ENCODE data around the gene ZBTB44. TPM values are rescaled to one million over a fixed set of nuclear protein-coding genes. Genes with fewer than 3 reads are reported as not detected.

The ZBTB44 gene
- total RNA-seq, 1 donor from 2014 or later = 43.6 TPM

DNA sequence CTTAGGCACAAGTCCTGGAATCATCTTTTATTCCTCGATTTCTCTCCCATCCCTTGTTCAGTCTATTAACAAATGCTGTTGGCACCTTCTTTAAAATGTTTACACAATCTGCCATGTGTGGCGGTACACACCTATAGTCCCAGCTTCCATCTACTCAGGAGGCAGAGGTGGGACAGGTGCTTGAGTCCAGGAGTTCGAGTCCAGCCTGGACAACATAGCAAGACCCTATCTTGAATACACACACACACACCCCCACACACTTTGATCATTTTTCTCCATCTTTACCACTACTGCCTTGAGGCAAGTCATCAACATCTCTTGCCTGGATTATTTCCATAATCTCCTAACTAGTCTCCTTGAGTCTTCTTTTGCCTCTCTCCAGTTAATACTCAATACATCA, 13.7 kb upstream of the ZBTB44 start:
- Histone ChIP-seq H3K9ac (no peak overlapping the region), H3K36me3 (no peaks in the 10 kb centered on the region), H3K9me3 (ENCODE audit: low read depth) (no peaks in the 10 kb centered on the region), H3K79me2 (ENCODE audit: low read depth) (no peaks in the 10 kb centered on the region), H3K4me2 (no peak overlapping the region), H2AFZ (replicated peaks) (no peak overlapping the region), H3K4me1 (no peaks in the 10 kb centered on the region), H4K20me1 (ENCODE audit: low read depth) (no peaks in the 10 kb centered on the region), H3K4me3 (no peak overlapping the region), H3K27ac (no peak overlapping the region), H3K27me3 (no peaks in the 10 kb centered on the region), H3F3A (ENCODE audit: low read depth) (no peaks in the 10 kb centered on the region)
- TF ChIP-seq EZH2phosphoT487 (IDR thresholded peaks at IDR 0.05) = no peak
- no peak for TF ChIP-seq EZH2 (IDR thresholded peaks at IDR 0.05)
- TF ChIP-seq CTCF (IDR thresholded peaks at IDR 0.05) = no peak
- Mint-ChIP-seq H3K36me3 (no peaks in the 10 kb centered on the region), H3K4me1 (no peaks in the 10 kb centered on the region), H3K27me3 (ENCODE audit: insufficient read depth, low read depth) (no peaks in the 10 kb centered on the region), H3K9me3 (no peaks in the 10 kb centered on the region), H3K27ac (no peak overlapping the region), H3K4me3 (no peak overlapping the region)
- no peak for DNase-seq (ENCODE audit: low spot score)

- no peak overlapping the region for H3K4me3 ChIP-seq
- Mint-ChIP-seq H3K36me3 (no peaks in the 10 kb centered on the region), H3K4me1 (no peaks in the 10 kb centered on the region), H3K4me3 (no peak overlapping the region), H3K27ac (no peak overlapping the region), H3K9me3 (no peaks in the 10 kb centered on the region), H3K27me3 (ENCODE audit: insufficient read depth, low read depth) (no peaks in the 10 kb centered on the region)
- H3F3A ChIP-seq (ENCODE audit: low read depth) = no peaks in the 10 kb centered on the region
- no peaks in the 10 kb centered on the region for H3K27me3 ChIP-seq
- H4K20me1 ChIP-seq (ENCODE audit: low read depth) = no peaks in the 10 kb centered on the region
- H2AFZ ChIP-seq (replicated peaks) = no peak overlapping the region
- H3K9ac ChIP-seq = no peak overlapping the region
- no peaks in the 10 kb centered on the region for H3K36me3 ChIP-seq
- no peaks in the 10 kb centered on the region for H3K79me2 ChIP-seq (ENCODE audit: low read depth)
- H3K4me1 ChIP-seq = peaks cover 2% of the 10 kb centered on the region
- TF ChIP-seq EZH2phosphoT487 (IDR thresholded peaks at IDR 0.05) (no peak), CTCF (IDR thresholded peaks at IDR 0.05) (no peak), EZH2 (IDR thresholded peaks at IDR 0.05) (no peak)
- H3K27ac ChIP-seq = no peak overlapping the region
- DNase-seq (ENCODE audit: low spot score) = no peak
- H3K4me2 ChIP-seq = no peak overlapping the region
- H3K9me3 ChIP-seq (ENCODE audit: low read depth) = no peaks in the 10 kb centered on the region
Measured at GRCh38 chr11:130327716-130328115, 13.0 kb upstream of the ZBTB44 start.

DNA sequence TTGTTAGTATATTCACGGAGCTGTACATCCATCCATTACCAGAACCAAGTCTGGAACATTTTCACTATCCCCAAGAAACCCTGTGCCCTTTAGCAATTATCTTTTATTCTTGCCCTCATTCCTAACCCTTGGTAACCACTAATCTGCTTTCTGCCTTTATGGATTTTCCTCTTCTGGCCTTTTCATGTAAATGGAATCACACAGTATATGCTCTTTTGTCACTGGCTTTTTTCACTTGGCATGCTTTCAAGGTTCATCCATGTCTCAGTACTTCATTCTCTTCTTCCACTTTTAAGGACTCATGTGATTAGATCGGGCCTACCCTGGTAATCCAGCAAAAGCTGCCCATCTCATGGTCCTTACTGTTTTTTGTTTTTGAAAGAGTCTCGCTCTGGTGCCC, 11.0 kb upstream of the ZBTB44 start:
- no peak overlapping the region for H3K4me3 Mint-ChIP-seq
- no peak overlapping the region for H3K4me3 ChIP-seq
- H3K27ac Mint-ChIP-seq = no peak overlapping the region
- no peaks in the 10 kb centered on the region for H3K79me2 ChIP-seq (ENCODE audit: low read depth)
- no peaks in the 10 kb centered on the region for H3K36me3 ChIP-seq
- H2AFZ ChIP-seq (replicated peaks) = no peak overlapping the region
- no peaks in the 10 kb centered on the region for H3K9me3 ChIP-seq (ENCODE audit: low read depth)
- no peaks in the 10 kb centered on the region for H4K20me1 ChIP-seq (ENCODE audit: low read depth)
- H3K9ac ChIP-seq = no peak overlapping the region
- H3K4me2 ChIP-seq = no peak overlapping the region
- no peaks in the 10 kb centered on the region for H3K36me3 Mint-ChIP-seq
- TF ChIP-seq EZH2 (IDR thresholded peaks at IDR 0.05) (no peak), CTCF (IDR thresholded peaks at IDR 0.05) (no peak), EZH2phosphoT487 (IDR thresholded peaks at IDR 0.05) (no peak)
- no peak for DNase-seq (ENCODE audit: low spot score)
- H3K27ac ChIP-seq = no peak overlapping the region
- H3K27me3 ChIP-seq = no peaks in the 10 kb centered on the region
- peaks cover 7% of the 10 kb centered on the region for H3K4me1 ChIP-seq
- H3F3A ChIP-seq (ENCODE audit: low read depth) = no peaks in the 10 kb centered on the region
- no peaks in the 10 kb centered on the region for H3K27me3 Mint-ChIP-seq (ENCODE audit: insufficient read depth, low read depth)
- no peaks in the 10 kb centered on the region for H3K4me1 Mint-ChIP-seq
- peaks cover 7% of the 10 kb centered on the region for H3K9me3 Mint-ChIP-seq

Measured in neural progenitor cell (in vitro differentiated cells).